T-helper 1 cell treated with Interleukin-12 subunit alpha and Interleukin-12 subunit beta and Interleukin-4 antibody, amounts not matched to agents 30 ng/mL and 1 ng/mL, for 36 hours (primary cell): ENCODE data around the gene TMEM53. TPM values are rescaled to one million over a fixed set of nuclear protein-coding genes. Genes with fewer than 3 reads are reported as not detected.
"Not testable (repeated sequence)": the region's sequence is repeated elsewhere in the genome, so short reads cannot be mapped to it uniquely, and the experiment has no call there.

Experiments used
- intact Hi-C: fragments of 100-400 bp; cut with micrococcal nuclease; formaldehyde crosslinking; loops from one replicate; pipeline ENCODE4 v1.15.1; 2024
- total RNA-seq: library from RNA; stranded (reverse); gene quantifications from 2 replicates; pipeline ENCODE4 v1.2.3, GENCODE V29; 2022

TMEM53 gene
- total RNA-seq, 1 donor from 2014 or later: 3.3 TPM

DNA sequence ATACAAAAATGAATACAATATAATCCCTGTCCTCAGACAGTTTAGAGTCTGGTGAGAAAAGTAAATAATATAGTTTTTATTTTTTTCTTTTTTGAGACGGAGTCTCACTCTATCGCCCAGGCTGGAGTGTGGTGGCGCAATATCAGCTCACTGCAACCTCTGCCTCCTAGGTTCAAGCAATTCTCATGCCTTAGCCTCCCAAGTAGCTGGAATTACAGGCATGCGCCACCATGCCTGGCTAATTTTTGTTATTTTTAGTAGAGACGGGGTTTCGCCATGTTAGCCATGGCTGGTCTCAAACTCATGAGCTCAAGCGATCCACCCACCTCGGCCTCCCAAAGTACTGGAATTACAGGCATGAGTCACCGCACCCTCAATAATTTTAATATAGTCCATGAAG, 25.1 kb upstream of the TMEM53 start:
- intact Hi-C loops: not testable (repeated sequence)

DNA sequence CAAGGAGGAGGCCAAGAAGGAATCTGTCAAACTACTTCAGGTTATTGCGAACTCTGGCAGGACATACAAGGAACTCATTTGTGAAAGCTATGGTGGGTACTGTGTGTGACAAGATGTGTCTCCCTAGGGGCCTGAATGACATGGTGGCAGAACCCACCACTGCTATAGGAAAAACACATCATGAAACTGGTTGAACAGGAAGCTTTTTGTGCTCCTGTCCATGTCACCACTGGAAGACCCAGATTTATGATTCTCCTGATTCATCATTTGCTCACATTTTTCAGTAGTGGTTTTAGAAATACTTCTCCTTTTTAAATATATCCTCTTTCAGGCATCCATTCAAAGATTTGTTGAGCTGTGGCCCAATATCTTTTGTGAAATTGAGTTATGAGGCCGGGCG, 23.9 kb upstream of the TMEM53 start:
- intact Hi-C loops: no loop called here

DNA sequence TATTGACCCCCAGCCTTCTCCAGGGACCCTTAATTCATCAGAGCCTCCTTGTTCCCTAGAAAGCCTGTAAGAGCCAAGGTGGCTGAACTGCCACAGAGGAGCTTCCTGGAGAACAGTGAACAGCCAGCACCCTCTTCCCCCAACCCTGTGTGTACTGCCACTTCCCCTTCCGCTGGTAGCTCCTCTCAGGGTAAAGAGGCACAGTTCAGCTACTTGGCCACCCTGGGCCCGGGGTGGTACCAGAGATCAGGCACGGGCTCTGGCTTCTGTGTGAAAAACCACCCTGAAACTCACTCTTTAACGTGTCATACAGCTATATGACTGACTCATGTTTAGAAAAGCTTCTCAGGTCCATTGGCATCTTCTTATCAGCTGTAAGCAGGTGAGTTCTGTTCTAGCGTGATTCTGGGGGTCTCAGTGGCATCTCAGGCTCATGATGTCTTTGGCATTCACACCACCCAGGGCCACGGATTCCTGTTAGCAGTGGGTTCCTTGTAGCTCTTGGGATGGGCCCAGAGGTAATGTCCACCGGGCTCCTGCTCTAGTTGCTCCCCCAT, 22.6 kb upstream of the TMEM53 start:
- intact Hi-C loops: no loop called here

GRCh38 chr1:44696101-44696500, 21.8 kb upstream of the TMEM53 start:
- intact Hi-C loops: no loop called here

- intact Hi-C loops: no loop called here
These were observed 21.4 kb upstream of the TMEM53 start for GRCh38 chr1:44695671-44696070.

- intact Hi-C loops: no loop called here
These were observed 20.7 kb upstream of the TMEM53 start for GRCh38 chr1:44694863-44695478.

DNA sequence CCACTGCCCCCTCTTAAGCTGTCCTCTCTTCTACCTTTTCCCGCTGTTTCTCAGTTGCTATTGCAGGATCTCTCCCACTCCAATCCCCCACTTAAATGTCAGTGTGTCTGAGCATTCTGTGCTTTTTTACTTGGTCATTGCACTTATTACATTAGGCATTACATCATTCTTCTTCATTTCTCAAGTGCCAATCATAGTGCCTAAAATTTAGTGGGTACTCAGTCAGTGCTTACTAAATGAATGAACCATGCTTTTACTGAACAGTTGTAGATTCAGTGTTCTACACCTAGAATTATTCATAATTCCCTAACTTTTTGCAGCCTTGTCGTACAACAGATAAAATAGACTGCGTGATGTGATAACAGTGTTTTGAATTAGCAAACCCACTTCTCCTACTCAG, 19.6 kb upstream of the TMEM53 start:
- intact Hi-C loops: no loop called here

- intact Hi-C loops: no loop called here
These were observed 18.9 kb upstream of the TMEM53 start for GRCh38 chr1:44693159-44693558.

- intact Hi-C loops: no loop called here
These were observed 15.1 kb upstream of the TMEM53 start for GRCh38 chr1:44689447-44689765.

- intact Hi-C loops: no loop called here
These were observed 14.6 kb upstream of the TMEM53 start for GRCh38 chr1:44688760-44689446.

GRCh38 chr1:44685881-44686280, 11.6 kb upstream of the TMEM53 start:
- intact Hi-C loops: no loop called here

DNA sequence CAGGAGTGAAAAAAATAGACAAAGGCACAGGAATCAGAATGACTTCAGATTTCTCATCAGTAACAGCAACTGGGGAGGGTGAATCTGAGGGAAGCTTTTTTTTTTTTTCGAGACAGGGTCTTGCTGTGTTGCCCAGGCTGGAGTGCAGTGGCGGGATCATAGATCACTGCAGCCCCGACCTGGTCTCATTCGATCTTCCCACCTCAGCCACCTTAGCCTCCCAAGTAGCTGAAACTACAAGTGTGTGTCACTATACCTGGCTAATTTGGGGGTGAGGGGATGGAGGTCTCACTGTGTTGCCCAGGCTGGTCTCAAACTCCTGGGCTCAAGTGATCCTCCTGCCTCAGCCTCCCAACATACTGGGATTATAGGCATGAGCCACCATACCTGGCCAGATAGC, 10.9 kb upstream of the TMEM53 start:
- intact Hi-C loops: no loop called here

DNA sequence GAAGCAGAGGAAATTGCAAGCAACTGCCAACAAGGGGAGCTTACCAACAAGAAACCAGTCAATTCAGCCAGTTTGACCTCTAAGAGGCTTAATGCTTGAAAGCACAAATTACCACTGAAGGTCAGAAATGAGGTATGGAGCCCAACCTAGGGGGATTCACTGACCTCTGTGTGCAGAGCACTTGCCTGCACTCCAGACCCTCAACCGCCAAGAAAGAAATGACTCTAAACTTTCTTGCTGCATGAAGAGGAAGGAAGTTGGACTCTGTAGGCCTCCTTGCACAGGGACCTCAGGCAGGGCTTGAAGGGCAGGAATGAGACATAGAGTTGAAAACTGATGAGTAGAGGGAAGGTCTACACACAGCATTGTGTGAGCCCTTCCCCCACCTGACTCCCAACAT, 10.2 kb upstream of the TMEM53 start:
- intact Hi-C loops: no loop called here

- intact Hi-C loops: no loop called here
These were observed 8.6 kb upstream of the TMEM53 start for GRCh38 chr1:44682883-44683265.

DNA sequence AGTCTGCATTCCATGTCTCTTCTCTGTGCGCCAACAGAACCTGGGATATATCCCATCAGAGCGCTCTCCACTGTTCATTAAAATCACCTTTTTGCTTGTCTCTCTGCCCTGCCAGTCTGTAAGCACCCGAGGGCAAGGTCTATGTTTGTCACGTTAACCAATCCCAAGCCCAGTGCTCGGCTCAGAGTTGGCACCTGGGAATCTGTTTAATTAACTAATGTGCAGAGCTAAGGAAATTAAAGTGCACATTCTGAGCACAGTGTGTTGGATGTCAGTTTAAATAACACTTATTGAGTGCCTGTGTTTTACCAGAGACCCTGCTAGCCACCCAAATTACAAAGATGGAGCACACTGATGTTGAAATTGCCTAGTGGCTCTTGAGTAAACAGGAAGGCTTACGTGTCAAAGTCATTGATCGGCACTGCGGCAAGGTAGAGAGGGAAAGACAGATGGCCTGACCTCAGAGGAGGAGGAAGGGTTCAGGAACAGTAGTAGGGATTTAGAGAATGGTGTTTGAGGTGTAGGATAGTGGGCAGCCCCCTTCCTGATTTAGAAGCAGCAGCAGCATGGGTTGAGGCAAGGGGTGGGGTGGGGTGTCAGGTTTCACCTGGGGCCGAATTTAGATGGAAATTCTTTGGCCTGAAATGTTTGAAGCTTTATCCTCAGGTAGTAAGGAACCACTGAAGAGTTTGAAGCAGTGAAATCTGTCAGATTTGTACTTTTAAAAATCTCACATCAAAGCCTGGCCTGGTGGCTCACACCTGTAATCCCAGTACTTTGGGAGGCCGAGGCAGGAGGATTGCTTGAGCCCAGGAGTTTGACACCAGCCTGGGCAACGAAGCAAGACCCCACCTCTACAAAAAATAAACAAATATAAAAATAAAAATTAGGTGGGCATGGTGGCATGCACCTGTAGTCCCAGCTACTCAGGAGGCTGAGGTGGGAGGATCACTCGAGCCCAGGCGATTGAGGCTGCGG, 7.9 kb upstream of the TMEM53 start:
- intact Hi-C loops: no loop called here

DNA sequence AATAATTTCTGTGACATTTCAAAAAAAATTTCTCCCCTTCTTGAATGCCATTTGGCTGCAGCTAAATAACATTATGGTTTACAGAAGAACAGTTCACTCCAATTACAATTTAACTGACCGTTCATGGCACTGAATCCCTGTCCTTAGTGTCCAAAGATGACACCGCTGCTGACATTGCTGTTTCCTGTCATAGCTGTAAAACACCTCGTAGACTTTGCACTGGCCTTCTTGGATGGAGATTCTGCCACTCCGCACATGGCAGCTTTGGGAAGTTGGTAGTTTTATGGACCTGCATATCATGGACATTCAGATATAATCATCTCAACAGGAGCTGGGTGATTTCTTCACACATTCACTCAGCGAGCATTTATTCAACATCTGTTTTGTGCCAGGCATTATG, 5.2 kb upstream of the TMEM53 start:
- intact Hi-C loops: no loop called here

DNA sequence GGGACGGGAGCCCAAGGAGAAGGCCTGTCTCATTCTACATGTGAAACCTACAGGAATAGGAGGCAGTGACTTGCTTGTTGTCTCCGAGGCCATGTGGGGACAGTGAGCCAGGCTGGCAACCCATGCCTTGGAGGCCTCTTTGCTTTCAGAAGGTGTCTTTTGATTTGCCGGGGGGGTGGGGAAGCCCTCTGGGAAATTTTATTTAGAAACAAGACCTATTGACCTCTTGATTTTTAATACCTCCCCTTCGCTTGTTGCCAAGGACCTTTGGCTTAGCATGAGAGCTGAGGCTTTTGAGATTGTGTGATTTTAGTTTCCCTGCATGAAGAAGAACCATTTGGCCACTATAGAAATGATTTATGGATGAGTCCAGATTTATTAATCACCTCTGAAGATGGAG, 4.3 kb upstream of the TMEM53 start:
- intact Hi-C loops: no loop called here

GRCh38 chr1:44678120-44678519, 3.8 kb upstream of the TMEM53 start:
- intact Hi-C loops: no loop called here

DNA sequence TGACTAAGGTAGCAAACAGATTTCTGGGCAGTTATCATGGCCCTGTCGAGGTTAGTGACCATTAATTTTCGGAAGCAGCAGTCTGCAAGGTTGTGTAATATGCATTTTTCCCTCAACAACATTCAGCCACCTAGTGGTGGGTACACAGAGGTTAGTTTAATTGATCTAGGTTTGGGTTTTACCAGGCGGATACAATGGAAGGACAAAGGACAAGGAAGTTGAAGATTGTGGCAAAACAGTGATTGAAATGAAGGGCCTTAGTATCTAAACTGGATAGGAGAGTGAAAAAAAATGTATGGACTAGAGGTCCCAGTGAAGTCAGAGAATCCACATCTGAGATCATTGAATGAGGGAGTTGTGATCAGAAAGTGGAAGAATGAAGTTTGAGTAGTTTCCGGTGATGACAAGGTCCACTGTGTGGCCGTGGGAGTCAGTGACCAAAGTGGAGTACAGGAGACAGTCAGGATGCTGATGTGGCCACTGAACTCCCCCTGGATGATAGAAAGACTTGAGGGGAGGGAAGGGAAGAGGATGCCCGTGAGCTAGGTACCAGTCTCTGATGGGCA, 3.0 kb upstream of the TMEM53 start:
- intact Hi-C loops: no loop called here

DNA sequence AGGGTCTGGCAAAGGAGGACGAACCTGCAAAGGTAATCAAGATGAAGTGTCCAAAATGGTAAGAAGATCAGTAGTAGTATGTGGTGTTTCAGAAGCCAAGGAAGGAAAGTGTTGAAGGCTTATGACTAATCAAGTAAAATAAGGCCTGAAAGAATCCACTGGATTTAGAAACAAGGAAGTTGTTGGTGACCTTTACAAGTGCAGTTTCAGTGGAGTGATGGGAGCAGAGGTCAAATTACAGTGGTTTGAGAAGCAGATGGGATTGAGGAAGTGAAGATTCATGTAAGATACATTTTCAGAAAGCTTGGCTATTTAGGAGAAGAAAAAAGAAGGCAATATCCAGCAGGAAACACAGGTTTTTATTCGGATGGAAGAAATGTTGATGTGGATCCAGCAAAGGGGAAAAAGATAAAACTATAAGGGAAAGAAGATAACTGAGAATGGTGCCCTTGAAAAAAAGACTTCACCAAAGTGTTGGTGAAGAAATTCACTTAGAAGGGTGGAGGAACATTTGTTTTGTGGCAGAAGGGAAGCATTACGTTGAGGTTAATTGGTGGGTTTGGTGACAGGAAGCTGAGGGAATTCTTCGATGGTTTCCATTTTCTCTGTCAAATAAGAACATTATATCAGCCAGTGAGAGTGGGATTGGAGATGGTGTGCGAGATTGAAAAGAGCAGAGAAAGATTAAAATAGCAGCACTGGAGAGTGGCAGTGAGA, 2.4 kb upstream of the TMEM53 start:
- intact Hi-C loops: no loop called here

DNA sequence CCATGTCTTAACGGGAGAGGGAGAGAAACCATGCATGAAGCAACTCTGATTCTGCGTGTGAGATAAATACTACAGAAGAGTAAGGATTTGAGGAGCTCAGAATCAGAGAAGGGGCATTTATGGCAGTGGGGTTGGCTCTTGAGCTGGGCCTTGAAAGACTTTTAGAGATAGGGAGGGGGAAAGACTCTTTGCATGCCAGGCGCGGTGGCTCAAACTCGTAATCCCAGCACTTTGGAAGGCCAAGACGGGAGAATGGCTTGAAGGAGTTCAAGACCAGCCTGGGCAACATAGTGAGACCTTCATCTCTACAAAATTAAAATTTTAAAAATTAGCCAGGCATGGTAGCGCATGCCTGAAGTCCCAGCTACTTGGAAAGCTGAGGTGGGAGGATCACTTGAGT, 905 bp upstream of the TMEM53 start:
- intact Hi-C loops: loop anchor here (2.0 kb wide), 3 partner anchors 40 to 132 kb away; partner anchors contain the start of genes DYNLT4 and KIF2C
